ENCODE results near the gene SPATA32.
A peak's percentile ranks its signal among the peaks of the same experiment; 100 is the strongest.

GRCh38 chr17:45235416-45236281 is 26.2 kb downstream of the SPATA32 start:
- TF ChIP-seq CTCF (IDR thresholded peaks at IDR 0.05) (peak; percentile 62 to 84 (median 72)), POLR2A (IDR thresholded peaks at IDR 0.05) (no peak)
